Epithelial cell of esophagus (primary cell): ENCODE measurements around the gene GRIA3.
A peak's percentile ranks its signal among the peaks of the same experiment; 100 is the strongest.

Experiments
- DNase-seq: peaks from one replicate; pipeline ENCODE4 v3.0.0; 2010; ENCODE audit warnings: low read depth
- H3K4me3 ChIP-seq: 2 replicates; pipeline ENCODE4 v1.5.1; 2011; ENCODE audit warnings: mild to moderate bottlenecking, low read length, control low read depth
- CTCF ChIP-seq: IDR thresholded peaks from 2 replicates; pipeline ENCODE4 v1.5.1; 2011; ENCODE audit warnings: low read depth, mild to moderate bottlenecking, low read length, control low read depth, inconsistent platforms; ENCODE audit not compliant: insufficient read depth; ENCODE audit errors: missing control alignments

Gene GRIA3

GRCh38 chrX:123184219-123184865, at the start of gene GRIA3:
TSS of gene GRIA3 (plus strand) at chrX:123184278. CDS start at chrX:123184536, 258 bp downstream.
- H3K4me3 ChIP-seq: peak within 1 kb of the TSS; percentile 50
- peak; percentile 36 for DNase-seq
- TF ChIP-seq CTCF: no peak

GRCh38 chrX:123138473-123138872, 45.6 kb upstream of the GRIA3 start:
- H3K4me3 ChIP-seq: no peak overlapping the region
- no peak for TF ChIP-seq CTCF
- peak; percentile 65 for DNase-seq

GRCh38 chrX:123140454-123140853, 43.6 kb upstream of the GRIA3 start:
- no peak for TF ChIP-seq CTCF
- no peak overlapping the region for H3K4me3 ChIP-seq
- no peak for DNase-seq

- no peak overlapping the region for H3K4me3 ChIP-seq
- TF ChIP-seq CTCF: no peak
- DNase-seq: no peak
Observed at GRCh38 chrX:123140904-123141303, 43.2 kb upstream of the GRIA3 start.

- DNase-seq: no peak
- TF ChIP-seq CTCF: no peak
- no peak overlapping the region for H3K4me3 ChIP-seq
Observed at GRCh38 chrX:123153846-123154335, 30.2 kb upstream of the GRIA3 start.

GRCh38 chrX:123155327-123155726, 28.8 kb upstream of the GRIA3 start:
- peak; percentile 42 for DNase-seq
- no peak for TF ChIP-seq CTCF
- no peak overlapping the region for H3K4me3 ChIP-seq

GRCh38 chrX:123157586-123157985, 26.5 kb upstream of the GRIA3 start:
- H3K4me3 ChIP-seq: no peak overlapping the region
- peak; percentile 71 for DNase-seq
- no peak for TF ChIP-seq CTCF
